ENCODE data around the gene CPT1B.
A peak's percentile ranks its signal among the peaks of the same experiment; 100 is the strongest.
"Not testable (repeated sequence)": the region's sequence is repeated elsewhere in the genome, so short reads cannot be mapped to it uniquely, and the experiment has no call there.

Gene CPT1B

GRCh38 chr22:50577987-50578775 lies at the start of gene CPT1B:
TSS of gene CPT1B (minus strand) at chr22:50578427. CDS start at chr22:50577915, 512 bp downstream.
- DNase-seq, result no peak

GRCh38 chr22:50626850-50627641 lies 48.8 kb upstream of the CPT1B start:
- no peak for DNase-seq

GRCh38 chr22:50626314-50626849 lies 48.2 kb upstream of the CPT1B start:
- no peak for DNase-seq

- no peak for DNase-seq
Measured at GRCh38 chr22:50625568-50626313, 47.5 kb upstream of the CPT1B start.

DNA sequence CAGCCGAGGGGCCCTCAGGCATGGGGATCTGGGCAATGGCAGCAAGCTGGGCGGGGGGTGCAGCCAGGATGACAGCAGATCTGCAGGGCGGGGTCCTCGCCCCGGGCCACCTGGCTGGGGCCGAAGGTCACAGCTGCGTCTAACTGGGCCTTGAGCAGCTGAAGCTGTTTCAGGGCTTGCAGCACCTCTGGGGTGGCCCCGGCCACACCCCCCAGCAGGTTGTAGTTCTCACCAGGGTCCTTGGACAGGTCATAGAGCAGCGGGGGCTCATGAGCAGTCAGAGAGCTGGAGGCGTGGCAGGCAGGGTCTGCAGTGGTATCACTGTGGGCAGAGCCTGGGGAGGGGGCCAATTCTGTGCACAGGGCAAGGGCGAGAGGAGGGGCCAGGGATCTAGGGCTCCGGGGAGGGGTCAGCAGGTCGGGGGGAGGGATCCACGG lies 46.9 kb upstream of the CPT1B start:
- no peak for DNase-seq

GRCh38 chr22:50624347-50625130 lies 46.3 kb upstream of the CPT1B start:
- DNase-seq, result no peak

DNA sequence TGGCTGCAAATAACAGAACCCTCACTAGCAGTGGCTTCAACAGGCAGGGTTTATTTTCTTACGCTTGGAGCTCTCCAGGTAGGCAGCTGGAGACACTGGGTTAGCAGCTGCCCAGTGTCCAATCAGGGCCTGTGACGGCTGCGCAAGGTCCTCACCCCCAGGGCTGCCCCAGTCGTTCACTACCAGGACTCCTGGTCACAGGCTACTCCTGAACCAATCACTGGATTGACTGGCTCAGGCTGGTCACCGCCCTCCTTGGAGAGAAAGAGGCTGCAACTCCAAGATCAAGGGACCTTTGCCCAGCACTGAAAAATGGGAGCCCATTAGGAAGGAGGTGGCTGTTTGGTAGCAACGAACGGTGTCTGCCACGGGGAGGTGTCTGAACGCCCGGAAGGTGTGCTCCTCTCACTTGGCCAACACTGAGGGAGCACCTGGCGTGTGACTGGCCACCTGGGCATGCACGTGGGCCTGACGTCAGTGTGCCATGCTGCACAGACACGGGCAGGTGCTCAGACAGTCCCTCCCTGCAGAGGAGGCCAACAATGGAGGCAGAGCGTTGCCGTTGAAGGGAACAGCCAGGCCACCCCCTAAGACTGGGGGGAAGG lies 44.6 kb upstream of the CPT1B start:
- peak; percentile 92 for DNase-seq

DNA sequence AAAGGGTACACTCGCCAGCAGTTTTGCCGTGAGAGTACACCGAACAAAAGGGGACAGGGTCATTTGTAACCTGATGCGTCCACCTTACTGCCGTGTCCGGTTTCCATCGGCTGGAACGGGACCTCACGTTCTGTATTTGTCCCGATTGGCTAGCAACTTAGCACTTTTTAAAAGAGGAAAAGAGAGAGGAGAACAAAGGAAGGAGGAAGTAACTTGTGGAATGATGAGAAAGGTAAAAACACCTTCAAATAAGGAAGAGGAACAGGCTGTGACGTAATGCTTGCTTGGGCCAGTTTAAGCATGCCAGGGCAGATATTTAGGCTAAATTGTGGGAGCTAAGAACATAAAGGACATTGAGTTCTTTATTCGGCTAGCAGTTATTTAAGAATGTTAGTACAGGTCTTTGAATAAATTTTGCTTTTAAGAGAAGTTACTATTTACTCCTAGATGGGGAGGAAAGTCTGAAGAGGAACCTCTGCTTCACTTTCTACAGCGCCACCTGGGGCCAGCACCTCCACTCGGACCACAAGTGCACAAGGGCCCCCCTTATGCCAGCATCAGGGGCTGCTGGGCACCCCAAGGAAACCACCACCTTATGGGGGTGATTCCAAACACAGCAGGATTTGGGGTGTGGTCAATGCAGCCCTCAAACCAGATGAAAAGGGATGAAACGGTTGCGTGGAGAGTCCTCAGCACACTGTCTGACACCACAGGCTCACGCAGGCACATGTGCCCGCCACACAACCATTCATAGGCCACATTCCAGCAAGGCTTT lies 43.9 kb upstream of the CPT1B start:
- DNase-seq, result peak; percentile 17

- no peak for DNase-seq
Measured at GRCh38 chr22:50621356-50621880, 43.2 kb upstream of the CPT1B start.

GRCh38 chr22:50620593-50621355 lies 42.5 kb upstream of the CPT1B start:
- DNase-seq, result peak; percentile 34

- not testable (repeated sequence) for DNase-seq
Measured at GRCh38 chr22:50614296-50614695, 36.1 kb upstream of the CPT1B start.

DNA sequence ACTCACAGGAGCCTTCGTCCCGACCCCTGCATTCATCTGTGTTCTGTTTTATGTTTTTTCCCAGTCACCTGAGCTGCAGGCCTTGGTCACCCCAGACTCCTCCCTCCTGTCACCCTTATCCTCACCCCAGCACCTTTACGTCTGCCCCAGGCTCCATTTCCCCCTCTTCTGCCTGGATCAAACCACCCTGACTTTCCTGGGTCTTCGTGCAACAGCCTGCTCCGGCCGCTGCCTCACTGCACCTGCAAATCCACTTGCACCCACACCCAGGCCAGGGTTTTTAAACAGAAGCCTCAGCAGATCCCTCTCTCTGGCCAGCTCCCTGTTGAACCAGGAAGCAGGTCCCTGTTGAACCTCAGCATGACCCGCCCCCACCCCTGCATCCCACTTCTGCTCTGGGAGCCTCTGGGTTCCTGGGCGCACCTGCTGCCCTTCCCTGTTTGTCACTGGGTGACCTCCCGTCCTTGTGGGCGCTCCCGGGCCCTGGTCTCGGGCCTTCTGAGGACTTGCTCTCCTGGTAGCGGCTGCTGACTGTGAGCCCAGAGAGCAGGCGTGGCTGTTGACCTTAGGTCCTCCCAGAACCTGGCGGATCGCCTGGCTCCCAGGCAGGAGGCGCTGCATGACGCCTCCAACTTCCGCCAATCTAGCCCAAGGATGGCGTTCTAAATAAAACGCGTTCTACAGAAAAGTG lies 35.2 kb upstream of the CPT1B start:
- no peak for DNase-seq

DNA sequence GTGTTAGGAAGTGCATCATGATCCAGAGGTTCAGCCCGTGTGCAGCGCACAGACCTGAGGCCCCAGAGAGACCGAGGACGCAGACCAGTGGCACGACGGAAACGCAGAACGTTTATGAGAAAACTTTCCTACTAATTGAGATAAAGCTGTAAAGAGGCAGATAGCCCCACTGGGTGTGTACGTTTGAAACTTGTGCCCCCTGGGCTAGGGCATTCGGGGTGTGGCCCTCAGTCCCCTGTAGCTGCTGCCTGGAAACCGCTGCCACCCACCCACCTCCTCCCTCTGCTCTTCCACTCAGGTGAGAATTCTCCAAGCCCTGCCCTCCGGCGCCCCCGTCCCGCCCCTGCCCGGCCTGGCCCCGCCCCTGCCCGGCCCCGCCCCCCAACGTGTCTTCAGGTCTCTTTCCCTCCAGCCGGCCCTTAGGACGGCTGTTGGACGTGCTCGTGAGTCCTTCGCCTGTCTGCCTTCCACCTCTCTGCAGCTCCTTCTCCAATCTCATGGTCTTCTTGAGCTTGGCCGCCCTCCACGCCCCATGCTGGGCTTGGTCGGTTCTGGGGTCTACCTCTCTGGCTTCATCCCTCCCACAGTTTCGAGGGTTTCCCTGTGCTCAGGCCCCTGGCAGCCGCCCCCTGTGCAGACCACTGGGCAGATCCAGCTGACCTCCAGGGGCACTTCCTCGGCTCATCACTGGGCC lies 34.4 kb upstream of the CPT1B start:
- peak; percentile 5 for DNase-seq

DNA sequence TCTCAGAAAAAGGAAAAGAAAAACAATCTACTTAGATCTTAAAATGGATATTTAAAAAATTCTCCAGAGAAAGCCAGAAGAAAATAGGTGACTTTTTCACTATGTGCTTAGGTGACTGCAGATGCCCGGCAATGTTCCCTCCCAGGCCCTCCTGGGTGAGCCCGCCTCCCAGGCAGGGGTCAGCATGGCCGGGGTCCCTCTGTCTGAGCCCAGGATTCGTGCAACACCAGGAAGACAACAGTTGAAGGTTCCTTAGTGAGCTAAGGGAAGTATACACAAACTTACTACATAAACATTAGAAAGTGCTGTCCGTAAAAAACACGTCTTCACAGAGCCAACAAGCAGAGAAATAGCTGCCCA lies 33.9 kb upstream of the CPT1B start:
- DNase-seq, result no peak

DNA sequence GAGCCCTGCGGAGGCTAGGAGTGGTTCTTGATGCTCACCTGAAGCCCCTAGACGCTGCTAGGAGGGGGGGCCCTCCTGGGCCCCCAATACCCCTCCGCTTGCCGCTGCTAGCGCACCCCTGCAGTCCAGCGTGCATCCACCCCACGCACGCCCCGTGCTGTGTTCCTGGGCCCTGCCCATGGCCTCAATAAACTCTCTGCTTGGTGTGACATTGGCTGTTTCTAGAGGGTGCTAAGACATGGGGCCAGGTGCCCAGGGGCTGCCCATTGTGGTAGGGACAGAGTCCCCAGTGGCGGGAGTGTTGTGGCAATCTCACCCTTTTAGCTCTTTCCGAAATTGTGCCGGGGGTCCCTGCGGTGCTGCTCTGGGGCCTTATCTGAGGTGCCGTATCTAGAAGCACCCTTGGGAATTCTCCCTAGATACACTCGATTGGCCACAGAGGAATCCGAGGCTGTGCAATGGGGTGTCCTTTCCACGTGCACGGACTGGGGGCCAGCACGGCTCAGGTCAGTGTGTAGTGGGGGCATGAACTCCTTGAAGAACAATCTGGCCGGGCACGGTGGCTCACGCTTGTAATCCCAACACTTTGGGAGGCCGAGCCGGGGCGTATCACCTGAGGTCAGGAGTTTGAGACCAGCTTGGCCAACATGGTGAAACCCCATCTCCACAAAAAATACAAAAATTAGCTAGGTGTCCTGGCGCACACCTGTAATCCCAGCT lies 33.3 kb upstream of the CPT1B start:
- no peak for DNase-seq

GRCh38 chr22:50610581-50610980 lies 32.4 kb upstream of the CPT1B start:
- no peak for DNase-seq

GRCh38 chr22:50610041-50610451 lies 31.8 kb upstream of the CPT1B start:
- DNase-seq, result no peak

GRCh38 chr22:50609599-50609998 lies 31.4 kb upstream of the CPT1B start:
- DNase-seq, result no peak
